ENCODE results near the gene ZNF556. TPM values are rescaled to one million over a fixed set of nuclear protein-coding genes. Genes with fewer than 3 reads are reported as not detected.

The ZNF556 gene
- total and polyA plus RNA-seq, 10 donors = under 0.01 to 0.27 (median 0.22) TPM; not detected in 5

- Histone ChIP-seq H3K9me3 (peaks cover 0 to 15% (median 2%) of the 10 kb centered on the region in 8 donors), H3K27ac (no peak overlapping the region), H3K4me3 (no peak overlapping the region), H3K27me3 (replicated peaks in 1 of 7) (no peaks in the 10 kb centered on the region), H3K4me1 (peaks cover 0 to 22% (median 18%) of the 10 kb centered on the region in 6 donors), H3K36me3 (peaks cover 0 to 36% (median 7%) of the 10 kb centered on the region in 6 donors)
- intact Hi-C loops (cut with DNase I; ENCODE audit: low total_unique reads) = no loop called here
- no peak for DNase-seq
- 92 to 100% (median 96%) methylated on average over 2 to 5 of the region's 5 CpGs for WGBS, 5 donors
- TF ChIP-seq POLR2A (IDR thresholded peaks at IDR 0.05) (no peak), POLR2AphosphoS5 (IDR thresholded peaks at IDR 0.05) (no peak), CTCF (IDR thresholded peaks at IDR 0.05 in 8 of 11, conservative IDR thresholded peaks at IDR 0.05 in 3 of 11) (no peak)
Observed at GRCh38 chr19:2822846-2823245, 44.3 kb upstream of the ZNF556 start.

- peaks cover 0 to 44% (median 8%) of the 10 kb centered on the region in 6 donors for H3K36me3 ChIP-seq
- H3K4me3 ChIP-seq = no peak overlapping the region
- no peaks in the 10 kb centered on the region for H3K27me3 ChIP-seq (replicated peaks in 1 of 7)
- TF ChIP-seq POLR2A (IDR thresholded peaks at IDR 0.05) (no peak), POLR2AphosphoS5 (IDR thresholded peaks at IDR 0.05) (no peak)
- DNase-seq = no peak
- no peak overlapping the region for H3K27ac ChIP-seq
- H3K4me1 ChIP-seq = peaks cover 0 to 22% (median 18%) of the 10 kb centered on the region in 6 donors
- intact Hi-C loops (cut with DNase I; ENCODE audit: low total_unique reads) = no loop called here
- peaks cover 0 to 23% (median 8%) of the 10 kb centered on the region in 8 donors for H3K9me3 ChIP-seq
- WGBS, 5 donors = 78 to 92% (median 89%) methylated on average over 9 of the region's 9 CpGs
Observed at GRCh38 chr19:2823646-2824045, 43.5 kb upstream of the ZNF556 start.

- intact Hi-C loops (cut with DNase I; ENCODE audit: low total_unique reads) = no loop called here
- no peaks in the 10 kb centered on the region for H3K27me3 ChIP-seq (replicated peaks in 1 of 7)
- no peak for DNase-seq
- H3K27ac ChIP-seq = no peak overlapping the region
- no peak overlapping the region for H3K4me3 ChIP-seq
- TF ChIP-seq CTCF (IDR thresholded peaks at IDR 0.05 in 8 of 11, conservative IDR thresholded peaks at IDR 0.05 in 3 of 11) (no peak), POLR2AphosphoS5 (IDR thresholded peaks at IDR 0.05) (no peak), POLR2A (IDR thresholded peaks at IDR 0.05) (no peak)
- peaks cover 0 to 28% (median 12%) of the 10 kb centered on the region in 8 donors for H3K9me3 ChIP-seq
- H3K4me1 ChIP-seq = peaks cover 0 to 19% (median 16%) of the 10 kb centered on the region in 6 donors
- H3K36me3 ChIP-seq = peaks cover 0 to 47% (median 8%) of the 10 kb centered on the region in 6 donors
- 73 to 82% (median 77%) methylated on average over 5 to 8 of the region's 8 CpGs; no CpG with 5 or more reads in 1 of the 5 donors for WGBS, 5 donors
Observed at GRCh38 chr19:2824129-2824528, 43.0 kb upstream of the ZNF556 start.

- intact Hi-C loops (cut with DNase I; ENCODE audit: low total_unique reads) = no loop called here
- H3K4me1 ChIP-seq = no peaks in the 10 kb centered on the region
- no peak overlapping the region for H3K4me3 ChIP-seq
- H3K27me3 ChIP-seq (replicated peaks in 1 of 7) = no peaks in the 10 kb centered on the region
- H3K27ac ChIP-seq = no peak overlapping the region
- TF ChIP-seq POLR2A (IDR thresholded peaks at IDR 0.05) (no peak), CTCF (IDR thresholded peaks at IDR 0.05 in 8 of 11, conservative IDR thresholded peaks at IDR 0.05 in 3 of 11) (no peak), POLR2AphosphoS5 (IDR thresholded peaks at IDR 0.05) (no peak)
- H3K36me3 ChIP-seq = peaks cover 0 to 63% (median 8%) of the 10 kb centered on the region in 6 donors
- no peak for DNase-seq
- H3K9me3 ChIP-seq = peaks cover 0 to 56% (median 40%) of the 10 kb centered on the region in 8 donors
- 91 to 97% (median 93%) methylated on average over 2 of the region's 2 CpGs for WGBS, 5 donors
Observed at GRCh38 chr19:2827022-2827421, 40.1 kb upstream of the ZNF556 start.

Data from spleen (tissue), 11 donors.